ENCODE data around the gene PLAC1. TPM values are rescaled to one million over a fixed set of nuclear protein-coding genes. Genes with fewer than 3 reads are reported as not detected.

Gene PLAC1
- total RNA-seq, 2 donors from 2014 or later: not detected

DNA sequence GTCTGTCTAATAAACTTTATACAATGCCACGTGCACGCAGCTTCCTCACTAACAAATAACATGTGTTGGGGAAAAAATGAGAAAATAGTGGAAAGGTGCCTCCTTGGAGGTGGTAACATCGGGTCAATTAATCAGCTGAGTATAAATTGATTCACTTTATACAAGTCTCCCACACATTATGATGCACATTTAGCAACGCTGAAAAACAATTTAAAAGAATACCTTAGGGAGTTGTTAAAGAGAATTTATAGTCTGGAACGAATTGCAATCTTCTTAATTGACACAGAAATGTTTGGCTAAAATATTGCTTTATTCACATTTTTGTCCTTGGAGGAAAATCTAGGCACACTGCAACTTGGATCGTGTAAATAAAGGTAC is 114.1 kb downstream of the PLAC1 start:
- Histone ChIP-seq H3K9me3 (no peaks in the 10 kb centered on the region), H3K27me3 (peaks cover 42% of the 10 kb centered on the region), H3K27ac (no peak overlapping the region), H3K4me3 (no peak overlapping the region), H3K9ac (ENCODE audit: low read depth in 2 of 2, low read length in 2 of 2) (no peak overlapping the region), H3K36me3 (no peaks in the 10 kb centered on the region), H3K4me1 (no peaks in the 10 kb centered on the region)
- DNase-seq: no peak
- intact Hi-C loops (cut with DNase I): no loop called here
- TF ChIP-seq, protein P1, sequence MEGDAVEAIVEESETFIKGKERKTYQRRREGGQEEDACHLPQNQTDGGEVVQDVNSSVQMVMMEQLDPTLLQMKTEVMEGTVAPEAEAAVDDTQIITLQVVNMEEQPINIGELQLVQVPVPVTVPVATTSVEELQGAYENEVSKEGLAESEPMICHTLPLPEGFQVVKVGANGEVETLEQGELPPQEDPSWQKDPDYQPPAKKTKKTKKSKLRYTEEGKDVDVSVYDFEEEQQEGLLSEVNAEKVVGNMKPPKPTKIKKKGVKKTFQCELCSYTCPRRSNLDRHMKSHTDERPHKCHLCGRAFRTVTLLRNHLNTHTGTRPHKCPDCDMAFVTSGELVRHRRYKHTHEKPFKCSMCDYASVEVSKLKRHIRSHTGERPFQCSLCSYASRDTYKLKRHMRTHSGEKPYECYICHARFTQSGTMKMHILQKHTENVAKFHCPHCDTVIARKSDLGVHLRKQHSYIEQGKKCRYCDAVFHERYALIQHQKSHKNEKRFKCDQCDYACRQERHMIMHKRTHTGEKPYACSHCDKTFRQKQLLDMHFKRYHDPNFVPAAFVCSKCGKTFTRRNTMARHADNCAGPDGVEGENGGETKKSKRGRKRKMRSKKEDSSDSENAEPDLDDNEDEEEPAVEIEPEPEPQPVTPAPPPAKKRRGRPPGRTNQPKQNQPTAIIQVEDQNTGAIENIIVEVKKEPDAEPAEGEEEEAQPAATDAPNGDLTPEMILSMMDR (IDR thresholded peaks at IDR 0.05): no peak

- intact Hi-C loops (cut with DNase I): no loop called here
- H3K9me3 ChIP-seq: no peaks in the 10 kb centered on the region
- H3K4me1 ChIP-seq: no peaks in the 10 kb centered on the region
- H3K36me3 ChIP-seq: no peaks in the 10 kb centered on the region
- H3K27ac ChIP-seq: no peak overlapping the region
- H3K4me3 ChIP-seq: no peak overlapping the region
- TF ChIP-seq, protein P1 (IDR thresholded peaks at IDR 0.05): no peak
- H3K27me3 ChIP-seq: peaks cover 41% of the 10 kb centered on the region
- no peak for DNase-seq
- H3K9ac ChIP-seq (ENCODE audit: low read depth in 2 of 2, low read length in 2 of 2): no peak overlapping the region
These were observed 115.0 kb downstream of the PLAC1 start for GRCh38 chrX:134543288-134543687.

GRCh38 chrX:134542485-134542884 is 115.8 kb downstream of the PLAC1 start:
- no peak for DNase-seq
- Histone ChIP-seq H3K4me1 (no peaks in the 10 kb centered on the region), H3K9ac (ENCODE audit: low read depth in 2 of 2, low read length in 2 of 2) (no peak overlapping the region)

GRCh38 chrX:134541906-134542305 is 116.4 kb downstream of the PLAC1 start:
- Histone ChIP-seq H3K36me3 (no peaks in the 10 kb centered on the region), H3K4me1 (no peaks in the 10 kb centered on the region), H3K9me3 (no peaks in the 10 kb centered on the region), H3K9ac (ENCODE audit: low read depth in 2 of 2, low read length in 2 of 2) (no peak overlapping the region), H3K27me3 (peaks cover 27% of the 10 kb centered on the region), H3K27ac (no peak overlapping the region), H3K4me3 (no peak overlapping the region)
- intact Hi-C loops (cut with DNase I): no loop called here
- TF ChIP-seq, protein P1 (IDR thresholded peaks at IDR 0.05): no peak
- no peak for DNase-seq

More at GRCh38 chrX:134542485-134542884, 115.8 kb downstream of the PLAC1 start:
- Histone ChIP-seq H3K27me3 (peaks cover 33% of the 10 kb centered on the region), H3K36me3 (no peaks in the 10 kb centered on the region), H3K27ac (no peak overlapping the region), H3K4me3 (no peak overlapping the region), H3K9me3 (no peaks in the 10 kb centered on the region)
- intact Hi-C loops (cut with DNase I): no loop called here
- TF ChIP-seq, protein P1 (IDR thresholded peaks at IDR 0.05): no peak

GRCh38 chrX:134538316-134538715 is 120.0 kb downstream of the PLAC1 start:
- no peak for DNase-seq
- Histone ChIP-seq H3K36me3 (no peaks in the 10 kb centered on the region), H3K9ac (ENCODE audit: low read depth in 2 of 2, low read length in 2 of 2) (no peak overlapping the region), H3K27ac (no peak overlapping the region), H3K4me1 (no peaks in the 10 kb centered on the region), H3K27me3 (no peaks in the 10 kb centered on the region), H3K4me3 (no peak overlapping the region), H3K9me3 (no peaks in the 10 kb centered on the region)
- intact Hi-C loops (cut with DNase I): no loop called here
- TF ChIP-seq, protein P1 (IDR thresholded peaks at IDR 0.05): no peak

Measured in colonic mucosa (tissue), 4 donors.